Natural killer cell (primary cell): ENCODE results near the gene PPP1R14D. TPM values are rescaled to one million over a fixed set of nuclear protein-coding genes. Genes with fewer than 3 reads are reported as not detected.

ENCODE experiments used
- ATAC-seq, 3 donors: fragments of 150-1000 bp in 2 of 3; fragments of 200-7000 bp in 1 of 3; cut with Tn5 transposase; 1 replicate in 1 of 3; 2 replicates in 2 of 3; pipeline ENCODE4 v1.10.0; 2021; ENCODE audit warnings: mild to moderate bottlenecking in 2 of 3, moderate library complexity in 2 of 3
- DNase-seq, 2 donors: peaks; one replicate each; pipeline versions ENCODE4 v3.0.0 to v3.0.0-alpha.2; 2013 to 2021; ENCODE audit warnings: mixed read lengths in 1 of 2
- H3K27ac ChIP-seq: one replicate; pipeline ENCODE4 v1.5.1; 2013; ENCODE audit warnings: mild to moderate bottlenecking, low read length
- H3K27me3 ChIP-seq: one replicate; pipeline ENCODE4 v1.6.1; 2013; ENCODE audit warnings: low read length; ENCODE audit not compliant: control insufficient read depth, insufficient read depth
- H3K36me3 ChIP-seq: one replicate; pipeline ENCODE4 v1.6.1; 2013; ENCODE audit warnings: low read length; ENCODE audit not compliant: control insufficient read depth, insufficient read depth
- H3K4me1 ChIP-seq: one replicate; pipeline ENCODE4 v1.6.1; 2013; ENCODE audit warnings: low read length; ENCODE audit not compliant: control insufficient read depth, insufficient read depth
- H3K4me3 ChIP-seq: one replicate; pipeline ENCODE4 v1.5.1; 2013; ENCODE audit warnings: low read length
- H3K9me3 ChIP-seq: one replicate; pipeline ENCODE4 v1.6.1; 2013; ENCODE audit warnings: low read length; ENCODE audit not compliant: control insufficient read depth, insufficient read depth
- H3K27ac Mint-ChIP-seq, 2 donors: one replicate each; pipeline ENCODE4 v1.8.0; 2022; ENCODE audit warnings: mild to moderate bottlenecking in 2 of 2, mixed read lengths in 2 of 2, moderate library complexity in 1 of 2
- H3K27me3 Mint-ChIP-seq, 2 donors: one replicate each; pipeline ENCODE4 v1.8.0; 2022; ENCODE audit warnings: low read depth in 2 of 2, mixed read lengths in 2 of 2
- H3K36me3 Mint-ChIP-seq: one replicate; pipeline ENCODE4 v1.8.0; 2022; ENCODE audit warnings: mixed read lengths
- H3K4me1 Mint-ChIP-seq, 2 donors: one replicate each; pipeline ENCODE4 v1.8.0; 2022; ENCODE audit warnings: mixed read lengths in 2 of 2
- H3K4me3 Mint-ChIP-seq: one replicate; pipeline ENCODE4 v1.8.0; 2022; ENCODE audit warnings: mild to moderate bottlenecking, moderate library complexity, mixed read lengths
- H3K9me3 Mint-ChIP-seq, 2 donors: one replicate each; pipeline ENCODE4 v1.8.0; 2022; ENCODE audit warnings: mixed read lengths in 2 of 2
- CTCF ChIP-seq: fragments of 200-600 bp; IDR thresholded peaks from one replicate; pipeline ENCODE4 v1.8.0; 2022; ENCODE audit warnings: antibody characterized with exemption
- WGBS: methylation state at CpG from one replicate; pipeline ENCODE4 v1.1.7; 2013; ENCODE audit warnings: missing lambda C conversion rate; ENCODE audit not compliant: insufficient coverage; 5-methylcytosine and 5-hydroxymethylcytosine counted together
- intact Hi-C: fragments of 100-400 bp; cut with micrococcal nuclease; formaldehyde crosslinking; loops from one replicate; pipeline ENCODE4 v1.14.2; 2022
- total RNA-seq, 4 donors: library from RNA; stranded (reverse); fragments of 120-200 nt in 1 of 4; gene quantifications; one replicate each; pipeline versions ENCODE4 v1.2.3 to v1.2.4, GENCODE V29; 2013 to 2022

The PPP1R14D gene
- total RNA-seq, 3 donors from 2014 or later (not counting 1 experiment from before 2014, with no cell fraction given), result not detected

GRCh38 chr15:40832903-40833302, 4.4 kb upstream of the PPP1R14D start:
- no peak for TF ChIP-seq CTCF
- Mint-ChIP-seq H3K27ac (no peak overlapping the region), H3K27me3 (peaks cover 0 to 3% of the 10 kb centered on the region in 2 donors), H3K9me3 (no peaks in the 10 kb centered on the region), H3K36me3 (no peaks in the 10 kb centered on the region), H3K4me1 (no peaks in the 10 kb centered on the region), H3K4me3 (no peak overlapping the region)
- H3K27ac ChIP-seq, result no peak overlapping the region
- ATAC-seq (no peak), DNase-seq (no peak)
- no peak overlapping the region for H3K4me3 ChIP-seq
- intact Hi-C loops, result no loop called here
- no peaks in the 10 kb centered on the region for H3K27me3 ChIP-seq
- H3K36me3 ChIP-seq, result no peaks in the 10 kb centered on the region
- H3K9me3 ChIP-seq, result no peaks in the 10 kb centered on the region
- H3K4me1 ChIP-seq, result no peaks in the 10 kb centered on the region

GRCh38 chr15:40831861-40832260, 3.4 kb upstream of the PPP1R14D start:
- no peak for TF ChIP-seq CTCF
- Mint-ChIP-seq H3K9me3 (no peaks in the 10 kb centered on the region), H3K4me3 (no peak overlapping the region), H3K27ac (no peak overlapping the region), H3K4me1 (no peaks in the 10 kb centered on the region), H3K27me3 (peaks cover 0 to 3% of the 10 kb centered on the region in 2 donors), H3K36me3 (no peaks in the 10 kb centered on the region)
- intact Hi-C loops, result no loop called here
- Histone ChIP-seq H3K36me3 (no peaks in the 10 kb centered on the region), H3K27ac (no peak overlapping the region), H3K4me1 (no peaks in the 10 kb centered on the region), H3K9me3 (no peaks in the 10 kb centered on the region), H3K4me3 (no peak overlapping the region), H3K27me3 (no peaks in the 10 kb centered on the region)
- no peak for ATAC-seq
- WGBS, result 73% methylated on average over 1 of the region's 1 CpG
- no peak for DNase-seq

GRCh38 chr15:40830884-40831283, 2.4 kb upstream of the PPP1R14D start:
- intact Hi-C loops, result no loop called here
- DNase-seq (no peak), ATAC-seq (no peak)
- no peak overlapping the region for H3K4me3 Mint-ChIP-seq
- TF ChIP-seq CTCF, result no peak
- Histone ChIP-seq H3K4me3 (no peak overlapping the region), H3K9me3 (no peaks in the 10 kb centered on the region), H3K27ac (no peak overlapping the region), H3K36me3 (no peaks in the 10 kb centered on the region), H3K4me1 (no peaks in the 10 kb centered on the region), H3K27me3 (no peaks in the 10 kb centered on the region)
- H3K9me3 Mint-ChIP-seq, result no peaks in the 10 kb centered on the region
- WGBS, result 83% methylated on average over 2 of the region's 2 CpGs
- H3K27me3 Mint-ChIP-seq, result peaks cover 0 to 3% of the 10 kb centered on the region in 2 donors
- no peaks in the 10 kb centered on the region for H3K36me3 Mint-ChIP-seq
- no peak overlapping the region for H3K27ac Mint-ChIP-seq
- H3K4me1 Mint-ChIP-seq, result no peaks in the 10 kb centered on the region

DNA sequence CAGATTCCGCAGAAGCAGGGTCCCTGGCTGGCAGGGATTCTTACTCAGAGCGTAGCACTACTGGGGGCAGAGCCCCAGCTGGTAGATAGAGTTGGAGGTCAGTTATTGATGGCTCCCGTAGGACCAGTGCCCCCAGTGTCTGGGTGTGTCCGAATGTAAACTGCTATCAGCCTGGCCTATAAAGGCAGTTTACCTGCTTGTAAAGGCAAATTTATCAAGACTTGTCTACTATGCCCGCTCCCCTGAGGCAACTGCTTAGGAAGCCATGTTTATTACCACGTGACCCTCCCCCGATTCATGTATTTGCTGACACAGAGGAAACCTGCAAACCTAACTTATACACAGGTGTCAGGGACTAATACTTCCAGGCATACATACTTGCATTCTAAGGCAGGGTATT, 607 bp upstream of the PPP1R14D start:
- no peaks in the 10 kb centered on the region for H3K9me3 Mint-ChIP-seq
- intact Hi-C loops, result no loop called here
- Histone ChIP-seq H3K4me3 (no peak overlapping the region), H3K27me3 (no peaks in the 10 kb centered on the region), H3K36me3 (no peaks in the 10 kb centered on the region), H3K9me3 (no peaks in the 10 kb centered on the region), H3K4me1 (no peaks in the 10 kb centered on the region), H3K27ac (no peak overlapping the region)
- 95% methylated on average over 7 of the region's 7 CpGs for WGBS
- peaks cover 0 to 3% of the 10 kb centered on the region in 2 donors for H3K27me3 Mint-ChIP-seq
- H3K36me3 Mint-ChIP-seq, result no peaks in the 10 kb centered on the region
- DNase-seq, result no peak
- no peak for TF ChIP-seq CTCF
- H3K27ac Mint-ChIP-seq, result no peak overlapping the region
- ATAC-seq, result no peak
- no peaks in the 10 kb centered on the region for H3K4me1 Mint-ChIP-seq
- no peak overlapping the region for H3K4me3 Mint-ChIP-seq
